ENCODE results near the gene STK11.

STK11 gene

DNA sequence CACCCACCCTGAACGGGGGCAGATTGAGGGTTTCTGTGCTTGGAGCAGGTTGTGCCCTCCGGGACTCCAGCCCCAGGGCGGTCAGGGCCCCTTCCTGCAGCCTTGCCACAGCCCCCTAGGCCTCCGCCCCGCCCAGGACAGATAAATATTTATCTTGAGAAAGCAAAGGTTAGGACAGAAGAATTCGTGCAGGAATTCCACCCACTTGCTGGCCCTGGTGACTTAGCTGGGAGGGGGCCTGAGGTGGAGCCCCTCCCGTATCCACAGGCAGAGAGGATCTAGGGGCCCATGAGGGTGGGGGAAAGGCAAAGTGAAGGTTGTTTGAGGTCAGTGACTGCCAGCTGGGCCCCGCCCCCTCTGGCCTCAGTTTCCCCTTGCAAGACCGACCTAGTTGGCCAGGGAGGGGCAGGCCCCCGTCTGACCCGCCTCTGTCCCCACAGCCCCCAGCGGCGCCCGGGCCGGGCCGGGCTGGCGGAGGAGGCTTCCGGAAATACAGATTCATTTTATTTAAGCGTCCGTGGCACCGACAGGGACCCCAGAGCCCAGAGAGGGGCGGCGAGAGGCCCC lies 48.0 kb downstream of the STK11 start:
- H3K9ac ChIP-seq (ENCODE audit: low read depth, low read length, poor library complexity), result peak overlapping the region; percentile 60
- H3K18ac ChIP-seq (ENCODE audit: low read length), result peak overlapping the region; percentile 85
- H3K14ac ChIP-seq (ENCODE audit: low read length), result no peak overlapping the region
- H3K9me3 ChIP-seq (replicated peaks in 1 of 2; ENCODE audit: control insufficient read depth in 2 of 2, insufficient read depth in 1 of 2, low read depth in 1 of 2, low read length in 2 of 2), result no peaks in the 10 kb centered on the region
- H2BK5ac ChIP-seq (ENCODE audit: low read length), result no peak overlapping the region
- H3K4me2 ChIP-seq (ENCODE audit: insufficient read depth, low read length, poor library complexity, severe bottlenecking), result no peak overlapping the region
- no peak overlapping the region for H4K8ac ChIP-seq (ENCODE audit: low read depth, low read length)
- no peak overlapping the region for H2AFZ ChIP-seq (ENCODE audit: low read length)
- no peak overlapping the region for H4K91ac ChIP-seq (ENCODE audit: low read depth, low read length, poor library complexity)
- WGBS, 2 donors (ENCODE audit: extremely low coverage in 2 of 2, insufficient read length in 2 of 2, insufficient replicate concordance in 1 of 2), result no CpG with 5 or more reads among the region's 23 CpGs
- no peaks in the 10 kb centered on the region for H3K27me3 ChIP-seq (ENCODE audit: control insufficient read depth in 3 of 3, insufficient read depth in 3 of 3, low read depth in 1 of 3, low read length in 3 of 3)
- no peak overlapping the region for H2BK15ac ChIP-seq (ENCODE audit: low read length)
- peaks cover 29% of the 10 kb centered on the region for H3K79me1 ChIP-seq (ENCODE audit: low read depth, low read length)
- H3K36me3 ChIP-seq (replicated peaks in 1 of 2; ENCODE audit: control insufficient read depth in 2 of 2, insufficient read depth in 2 of 2, low read length in 2 of 2), result peaks cover 52 to 73% of the 10 kb centered on the region in 2 donors
- no peak overlapping the region for H2AK5ac ChIP-seq (ENCODE audit: low read depth, low read length)
- no peak overlapping the region for H2BK120ac ChIP-seq (ENCODE audit: low read depth, low read length)
- peaks cover 7 to 31% of the 10 kb centered on the region in 2 donors for H3K4me1 ChIP-seq (ENCODE audit: control insufficient read depth in 2 of 2, insufficient read depth in 1 of 2, low read depth in 1 of 2, low read length in 2 of 2)
- peak overlapping the region; percentile 8 for H3K27ac ChIP-seq (replicated peaks; ENCODE audit: low read length)
- no peak overlapping the region for H2BK12ac ChIP-seq (ENCODE audit: low read length)
- peak overlapping the region in 1 of 2 donors; percentile 9 for H3K4me3 ChIP-seq (ENCODE audit: low read length in 2 of 2)
- DNase-seq (ENCODE audit: low spot score), result no peak
- no peak overlapping the region for H3K4ac ChIP-seq (ENCODE audit: low read length)
- peak overlapping the region; percentile 31 for H3K23ac ChIP-seq (ENCODE audit: low read depth, low read length, poor library complexity)

DNA sequence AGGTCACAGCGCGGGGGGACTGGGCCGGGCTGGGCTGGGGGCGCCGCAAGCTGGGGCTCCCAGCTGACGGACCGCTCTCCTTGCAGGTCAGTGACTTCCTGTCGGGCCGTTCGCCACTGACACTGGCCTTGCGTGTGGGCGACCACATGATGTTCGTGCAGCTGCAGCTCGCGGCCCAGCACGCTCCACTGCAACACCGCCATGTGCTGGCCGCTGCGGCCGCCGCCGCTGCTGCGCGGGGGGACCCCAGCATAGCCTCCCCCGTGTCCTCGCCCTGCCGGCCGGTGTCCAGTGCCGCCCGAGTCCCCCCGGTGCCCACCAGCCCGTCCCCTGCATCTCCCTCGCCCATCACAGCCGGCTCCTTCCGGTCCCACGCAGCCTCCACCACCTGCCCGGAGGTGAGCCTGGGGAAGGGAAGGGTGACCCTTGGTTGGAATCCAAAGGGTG lies 48.5 kb downstream of the STK11 start:
- peaks cover 29% of the 10 kb centered on the region for H3K79me1 ChIP-seq (ENCODE audit: low read depth, low read length)
- no peak overlapping the region for H2BK5ac ChIP-seq (ENCODE audit: low read length)
- no peaks in the 10 kb centered on the region for H3K9me3 ChIP-seq (replicated peaks in 1 of 2; ENCODE audit: control insufficient read depth in 2 of 2, insufficient read depth in 1 of 2, low read depth in 1 of 2, low read length in 2 of 2)
- peaks cover 52 to 79% of the 10 kb centered on the region in 2 donors for H3K36me3 ChIP-seq (replicated peaks in 1 of 2; ENCODE audit: control insufficient read depth in 2 of 2, insufficient read depth in 2 of 2, low read length in 2 of 2)
- peaks cover 7 to 36% of the 10 kb centered on the region in 2 donors for H3K4me1 ChIP-seq (ENCODE audit: control insufficient read depth in 2 of 2, insufficient read depth in 1 of 2, low read depth in 1 of 2, low read length in 2 of 2)
- H2BK12ac ChIP-seq (ENCODE audit: low read length), result no peak overlapping the region
- H3K18ac ChIP-seq (ENCODE audit: low read length), result peak overlapping the region; percentile 85
- H4K8ac ChIP-seq (ENCODE audit: low read depth, low read length), result no peak overlapping the region
- no peak overlapping the region for H2AK5ac ChIP-seq (ENCODE audit: low read depth, low read length)
- no peak overlapping the region for H3K14ac ChIP-seq (ENCODE audit: low read length)
- H3K27me3 ChIP-seq (ENCODE audit: control insufficient read depth in 3 of 3, insufficient read depth in 3 of 3, low read depth in 1 of 3, low read length in 3 of 3), result no peaks in the 10 kb centered on the region
- H3K4me2 ChIP-seq (ENCODE audit: insufficient read depth, low read length, poor library complexity, severe bottlenecking), result no peak overlapping the region
- no CpG with 5 or more reads among the region's 37 CpGs for WGBS, 2 donors (ENCODE audit: extremely low coverage in 2 of 2, insufficient read length in 2 of 2, insufficient replicate concordance in 1 of 2)
- no peak overlapping the region for H3K27ac ChIP-seq (replicated peaks; ENCODE audit: low read length)
- no peak for DNase-seq (ENCODE audit: low spot score)
- no peak overlapping the region for H4K91ac ChIP-seq (ENCODE audit: low read depth, low read length, poor library complexity)
- no peak overlapping the region for H3K4ac ChIP-seq (ENCODE audit: low read length)
- H3K9ac ChIP-seq (ENCODE audit: low read depth, low read length, poor library complexity), result peak overlapping the region; percentile 64
- peak overlapping the region; percentile 27 for H3K23ac ChIP-seq (ENCODE audit: low read depth, low read length, poor library complexity)
- H2BK120ac ChIP-seq (ENCODE audit: low read depth, low read length), result no peak overlapping the region
- H3K4me3 ChIP-seq (ENCODE audit: low read length in 2 of 2), result no peak overlapping the region
- H2BK15ac ChIP-seq (ENCODE audit: low read length), result no peak overlapping the region
- no peak overlapping the region for H2AFZ ChIP-seq (ENCODE audit: low read length)

DNA sequence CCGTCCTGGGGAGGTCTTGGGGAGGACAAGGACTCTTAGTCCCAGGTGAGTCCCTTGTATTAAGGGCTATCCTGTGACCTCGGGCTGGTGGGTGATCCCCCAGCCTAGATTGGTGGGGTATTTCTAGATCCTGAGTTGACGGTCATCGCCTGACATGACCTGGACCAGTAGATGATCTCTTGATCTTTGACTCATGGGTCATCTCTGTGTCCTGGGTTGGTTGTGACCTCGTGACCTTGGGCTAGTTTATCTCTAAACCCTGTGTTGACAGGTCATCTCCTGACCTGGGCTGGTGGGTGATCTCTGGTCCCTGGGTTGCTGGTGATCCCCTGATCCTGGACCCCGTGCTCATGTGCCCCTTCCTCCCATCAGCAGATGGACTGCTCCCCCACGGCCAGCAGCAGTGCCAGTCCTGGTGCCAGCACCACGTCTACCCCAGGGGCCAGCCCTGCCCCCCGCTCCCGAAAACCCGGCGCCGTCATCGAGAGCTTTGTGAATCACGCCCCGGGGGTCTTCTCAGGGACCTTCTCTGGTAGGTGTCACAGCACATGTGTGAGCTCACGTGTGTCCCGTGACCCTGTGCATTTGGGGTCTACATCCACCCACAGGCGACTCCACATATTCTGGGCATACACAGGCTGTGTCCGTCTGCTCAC lies 49.1 kb downstream of the STK11 start:
- Histone ChIP-seq H3K9ac (ENCODE audit: low read depth, low read length, poor library complexity) (peak overlapping the region; percentile 64), H3K14ac (ENCODE audit: low read length) (no peak overlapping the region), H3K79me1 (ENCODE audit: low read depth, low read length) (peaks cover 29% of the 10 kb centered on the region), H3K18ac (ENCODE audit: low read length) (no peak overlapping the region), H3K4me2 (ENCODE audit: insufficient read depth, low read length, poor library complexity, severe bottlenecking) (no peak overlapping the region), H2BK12ac (ENCODE audit: low read length) (no peak overlapping the region), H3K4me3 (ENCODE audit: low read length in 2 of 2) (no peak overlapping the region), H3K27ac (replicated peaks; ENCODE audit: low read length) (peak overlapping the region; percentile 24), H2BK5ac (ENCODE audit: low read length) (no peak overlapping the region), H3K23ac (ENCODE audit: low read depth, low read length, poor library complexity) (peak overlapping the region; percentile 91), H2BK120ac (ENCODE audit: low read depth, low read length) (no peak overlapping the region), H3K9me3 (replicated peaks in 1 of 2; ENCODE audit: control insufficient read depth in 2 of 2, insufficient read depth in 1 of 2, low read depth in 1 of 2, low read length in 2 of 2) (no peaks in the 10 kb centered on the region), H3K4ac (ENCODE audit: low read length) (no peak overlapping the region), H2BK15ac (ENCODE audit: low read length) (no peak overlapping the region), H3K36me3 (replicated peaks in 1 of 2; ENCODE audit: control insufficient read depth in 2 of 2, insufficient read depth in 2 of 2, low read length in 2 of 2) (peaks cover 52 to 82% of the 10 kb centered on the region in 2 donors), H2AK5ac (ENCODE audit: low read depth, low read length) (no peak overlapping the region), H4K91ac (ENCODE audit: low read depth, low read length, poor library complexity) (no peak overlapping the region), H2AFZ (ENCODE audit: low read length) (no peak overlapping the region), H3K27me3 (ENCODE audit: control insufficient read depth in 3 of 3, insufficient read depth in 3 of 3, low read depth in 1 of 3, low read length in 3 of 3) (no peaks in the 10 kb centered on the region), H3K4me1 (ENCODE audit: control insufficient read depth in 2 of 2, insufficient read depth in 1 of 2, low read depth in 1 of 2, low read length in 2 of 2) (peaks cover 13 to 41% of the 10 kb centered on the region in 2 donors), H4K8ac (ENCODE audit: low read depth, low read length) (peak overlapping the region; percentile 23)
- DNase-seq (ENCODE audit: low spot score), result no peak
- no CpG with 5 or more reads among the region's 20 CpGs for WGBS, 2 donors (ENCODE audit: extremely low coverage in 2 of 2, insufficient read length in 2 of 2, insufficient replicate concordance in 1 of 2)

All from neuronal stem cell (in vitro differentiated cells).